Stimulated activated CD8-positive, alpha-beta memory T cell treated with anti-CD3 and anti-CD28 coated beads, Interleukin-12 subunit alpha, Interleukin-12 subunit beta, amount 100 ng/mL, for 24 hours (primary cell): Measurements from ENCODE around the gene MACC1.

Experiments
- DNase-seq: peaks from one replicate; pipeline ENCODE4 v3.0.0-alpha.2; 2020; ENCODE audit errors: extremely low read depth

Gene MACC1, protein sequence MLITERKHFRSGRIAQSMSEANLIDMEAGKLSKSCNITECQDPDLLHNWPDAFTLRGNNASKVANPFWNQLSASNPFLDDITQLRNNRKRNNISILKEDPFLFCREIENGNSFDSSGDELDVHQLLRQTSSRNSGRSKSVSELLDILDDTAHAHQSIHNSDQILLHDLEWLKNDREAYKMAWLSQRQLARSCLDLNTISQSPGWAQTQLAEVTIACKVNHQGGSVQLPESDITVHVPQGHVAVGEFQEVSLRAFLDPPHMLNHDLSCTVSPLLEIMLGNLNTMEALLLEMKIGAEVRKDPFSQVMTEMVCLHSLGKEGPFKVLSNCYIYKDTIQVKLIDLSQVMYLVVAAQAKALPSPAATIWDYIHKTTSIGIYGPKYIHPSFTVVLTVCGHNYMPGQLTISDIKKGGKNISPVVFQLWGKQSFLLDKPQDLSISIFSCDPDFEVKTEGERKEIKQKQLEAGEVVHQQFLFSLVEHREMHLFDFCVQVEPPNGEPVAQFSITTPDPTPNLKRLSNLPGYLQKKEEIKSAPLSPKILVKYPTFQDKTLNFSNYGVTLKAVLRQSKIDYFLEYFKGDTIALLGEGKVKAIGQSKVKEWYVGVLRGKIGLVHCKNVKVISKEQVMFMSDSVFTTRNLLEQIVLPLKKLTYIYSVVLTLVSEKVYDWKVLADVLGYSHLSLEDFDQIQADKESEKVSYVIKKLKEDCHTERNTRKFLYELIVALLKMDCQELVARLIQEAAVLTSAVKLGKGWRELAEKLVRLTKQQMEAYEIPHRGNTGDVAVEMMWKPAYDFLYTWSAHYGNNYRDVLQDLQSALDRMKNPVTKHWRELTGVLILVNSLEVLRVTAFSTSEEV

DNA sequence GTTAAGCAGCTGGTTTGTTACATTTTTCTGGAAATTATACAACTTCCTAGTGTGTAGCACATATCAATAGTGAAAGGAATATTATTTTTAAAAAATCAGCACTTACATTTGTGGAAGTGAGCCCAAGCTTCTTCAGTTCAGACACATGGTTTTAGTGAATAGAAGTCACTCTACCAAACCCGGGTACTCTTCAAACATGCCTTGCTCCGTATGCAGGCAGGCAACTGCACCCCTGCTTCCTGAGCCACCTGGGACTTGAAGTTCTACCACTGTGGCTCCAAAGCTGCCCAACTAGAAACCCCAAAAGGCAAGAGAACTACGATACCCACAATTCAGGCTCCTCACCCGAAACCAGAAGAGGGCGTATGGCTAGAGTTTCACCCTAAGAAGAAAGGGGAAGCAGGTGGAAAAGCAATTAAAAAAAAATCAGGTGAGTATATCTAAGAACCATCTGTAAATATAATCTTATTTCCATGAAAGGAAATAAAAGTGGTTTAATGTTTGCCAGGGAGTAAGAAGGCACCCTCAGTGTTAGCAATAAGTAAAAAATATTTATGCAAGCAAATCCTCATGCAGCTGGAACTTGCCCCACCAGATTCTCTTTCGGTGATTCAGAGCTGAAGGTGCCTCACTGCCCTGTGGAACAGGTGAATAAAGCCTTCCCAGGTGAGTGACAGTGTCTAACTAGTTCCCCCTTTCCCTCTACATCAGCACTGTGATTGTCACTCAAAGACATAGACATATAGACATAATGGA is at the start of gene MACC1:
Gene MACC1, minus strand, starts transcription at position 192 of the 756 bp plus-strand sequence. CDS start 55,522 bp downstream, outside the sequence.
- no peak for DNase-seq

DNA sequence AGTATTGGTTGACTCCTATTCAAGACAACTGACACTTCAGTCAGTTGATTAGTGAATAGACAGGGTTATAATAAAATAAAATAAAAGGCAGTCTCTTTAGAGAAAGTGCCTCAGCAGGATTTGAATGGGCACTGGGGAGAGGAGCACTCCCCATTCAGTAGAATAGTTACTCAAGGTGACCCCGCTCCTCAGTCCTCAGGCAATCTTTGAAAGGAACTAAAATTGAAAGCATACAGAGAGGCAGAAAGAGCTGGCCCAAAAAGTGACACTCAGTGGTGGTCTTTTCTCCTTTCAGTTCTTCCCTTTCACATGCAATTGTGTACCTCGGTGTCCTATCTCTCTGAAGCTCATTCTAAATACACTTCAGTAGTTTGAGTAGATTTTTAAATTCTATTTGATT is 47.4 kb upstream of the MACC1 start:
- DNase-seq: no peak

DNA sequence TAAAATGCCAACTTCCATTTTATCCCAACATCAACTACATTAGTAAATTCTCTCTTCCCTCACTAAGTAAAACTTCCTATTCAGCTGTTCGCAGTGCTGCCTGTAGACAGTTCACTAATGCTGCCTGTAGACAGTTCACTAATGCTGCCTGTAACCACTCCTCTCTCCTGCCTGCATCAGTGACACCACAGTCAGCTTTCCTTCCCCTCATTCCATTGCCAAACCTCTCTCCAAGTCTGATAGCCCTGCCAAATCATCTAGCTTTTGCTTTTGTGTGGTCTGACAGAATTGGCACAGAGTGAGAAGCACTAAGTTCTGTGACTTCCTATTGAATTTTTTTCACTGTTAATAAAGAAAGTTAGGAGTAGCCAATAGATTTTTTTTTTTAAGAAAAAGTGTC is 43.0 kb upstream of the MACC1 start:
- DNase-seq: no peak

DNA sequence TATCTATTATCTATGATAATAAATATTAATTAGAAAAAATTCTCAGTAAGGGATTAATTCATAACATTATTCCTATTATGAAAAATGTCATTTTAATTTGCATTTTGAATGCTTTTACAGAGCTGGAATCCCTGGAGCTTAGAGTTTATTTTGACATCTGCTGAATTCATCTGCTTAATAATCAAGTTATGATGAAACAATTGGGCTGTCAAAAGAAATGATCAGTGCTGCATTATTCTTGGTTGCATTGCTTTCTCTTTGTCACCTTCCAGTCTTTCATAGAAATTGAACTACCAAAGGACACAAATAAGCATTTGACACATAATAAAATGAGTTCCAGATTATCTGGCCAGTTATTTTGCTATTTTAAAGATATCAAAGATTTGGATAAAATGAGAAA is 40.0 kb upstream of the MACC1 start:
- DNase-seq: no peak

DNA sequence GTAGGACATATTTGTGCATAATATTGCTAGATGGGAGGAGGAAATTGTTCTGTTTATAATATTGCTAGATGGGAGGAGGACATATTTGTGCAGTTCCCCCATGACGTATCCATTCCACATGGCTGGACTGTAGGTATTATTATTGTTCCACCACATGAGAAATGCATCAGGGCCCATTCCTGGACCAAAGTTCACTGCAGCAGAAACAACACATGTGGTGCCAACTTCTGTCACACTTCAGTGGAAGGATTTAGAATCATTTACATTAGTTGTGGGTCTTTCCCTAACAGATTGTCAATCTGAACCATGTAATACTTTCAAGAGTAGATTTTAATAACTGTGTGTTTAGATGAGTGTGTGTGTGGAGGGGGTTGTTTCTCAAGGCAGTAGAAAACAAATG is 32.7 kb upstream of the MACC1 start:
- no peak for DNase-seq

DNA sequence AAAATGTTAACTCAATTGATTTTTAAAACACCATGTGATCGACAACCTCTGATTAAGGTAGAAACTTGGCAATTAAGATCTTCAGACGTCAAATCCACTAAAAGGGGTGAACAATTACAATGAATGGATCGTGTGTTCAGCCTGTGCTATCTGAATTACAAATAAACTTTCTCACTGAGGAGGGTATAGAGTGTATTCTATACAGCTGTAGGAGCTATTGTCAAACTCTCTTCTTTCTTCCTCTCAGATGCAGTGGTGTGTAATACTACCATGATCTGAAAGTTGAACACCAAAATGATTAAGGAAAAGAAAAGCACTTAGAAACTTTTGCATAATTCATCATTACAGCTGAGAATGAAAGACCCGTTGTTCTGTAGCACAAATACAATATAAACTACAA is 32.2 kb upstream of the MACC1 start:
- DNase-seq: no peak

DNA sequence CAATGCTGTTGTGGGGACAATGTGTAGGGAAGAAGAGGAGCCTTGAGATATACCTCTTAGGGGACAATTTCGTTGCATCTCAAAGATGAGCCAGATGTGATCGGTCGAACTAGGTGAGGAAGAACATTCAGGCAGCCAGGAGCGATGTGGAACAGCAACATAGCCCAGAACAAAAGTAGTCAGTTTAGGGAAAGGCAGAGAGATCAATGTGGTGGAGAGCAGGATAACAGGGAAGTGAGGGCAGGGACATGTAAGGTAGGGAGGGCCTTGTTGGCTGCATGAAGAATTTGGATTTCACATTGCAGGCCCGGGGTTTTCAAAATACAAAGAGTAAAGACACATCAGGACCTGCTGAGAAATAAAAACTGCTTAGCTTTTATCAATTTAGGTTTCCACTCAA is 29.1 kb upstream of the MACC1 start:
- DNase-seq: no peak

DNA sequence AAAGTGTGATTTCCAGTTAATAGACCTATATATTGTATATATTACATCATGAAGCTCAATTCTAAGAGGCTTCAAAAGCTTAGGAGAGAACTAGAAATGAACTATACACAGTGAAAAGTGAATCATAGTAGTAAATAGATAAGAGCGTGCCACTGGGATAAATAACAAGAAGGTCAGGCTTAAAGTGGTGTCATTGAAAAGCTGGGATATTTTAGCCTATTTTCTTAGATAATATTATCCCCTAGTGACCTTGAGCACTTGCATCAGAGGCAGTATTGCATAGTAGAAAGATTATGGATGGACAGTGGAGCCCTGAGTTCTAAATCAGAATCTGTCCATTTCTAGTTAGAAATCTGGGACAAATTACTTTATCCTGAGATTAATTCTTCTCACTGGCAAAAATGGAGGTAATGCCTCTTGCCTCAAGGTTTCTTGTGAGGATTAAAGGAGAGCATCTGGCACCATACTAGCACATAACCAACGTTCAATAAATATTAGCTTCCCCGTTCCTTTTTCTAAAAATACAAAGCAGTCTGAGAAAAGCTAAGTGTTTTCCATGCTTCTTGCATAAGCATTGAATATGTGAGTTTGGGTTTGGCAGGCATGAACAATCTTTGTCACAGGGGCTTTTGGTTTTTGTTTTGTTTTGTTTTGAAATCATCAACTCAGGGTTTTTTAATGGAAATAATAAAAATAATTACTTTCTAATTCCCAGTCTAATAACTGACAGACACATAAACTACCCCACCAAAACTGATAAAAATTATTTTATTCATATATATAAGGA is 27.3 kb upstream of the MACC1 start:
- no peak for DNase-seq

DNA sequence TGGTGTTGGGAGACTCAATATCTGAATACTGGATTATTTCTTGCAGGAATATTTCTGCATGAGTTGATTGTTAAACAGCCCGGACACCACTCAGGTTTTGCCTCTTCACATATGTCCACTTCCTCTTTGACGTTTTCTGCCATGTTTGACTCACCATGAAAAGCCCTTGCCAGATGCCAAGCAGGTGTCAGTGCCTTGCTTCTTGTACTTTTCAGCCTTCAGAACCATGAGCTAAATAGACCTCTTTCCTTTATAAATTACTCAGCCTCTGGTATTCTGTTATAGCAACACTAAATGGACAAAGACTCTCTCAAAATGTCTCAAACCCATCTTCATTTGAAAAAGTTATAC is 24.7 kb upstream of the MACC1 start:
- no peak for DNase-seq

DNA sequence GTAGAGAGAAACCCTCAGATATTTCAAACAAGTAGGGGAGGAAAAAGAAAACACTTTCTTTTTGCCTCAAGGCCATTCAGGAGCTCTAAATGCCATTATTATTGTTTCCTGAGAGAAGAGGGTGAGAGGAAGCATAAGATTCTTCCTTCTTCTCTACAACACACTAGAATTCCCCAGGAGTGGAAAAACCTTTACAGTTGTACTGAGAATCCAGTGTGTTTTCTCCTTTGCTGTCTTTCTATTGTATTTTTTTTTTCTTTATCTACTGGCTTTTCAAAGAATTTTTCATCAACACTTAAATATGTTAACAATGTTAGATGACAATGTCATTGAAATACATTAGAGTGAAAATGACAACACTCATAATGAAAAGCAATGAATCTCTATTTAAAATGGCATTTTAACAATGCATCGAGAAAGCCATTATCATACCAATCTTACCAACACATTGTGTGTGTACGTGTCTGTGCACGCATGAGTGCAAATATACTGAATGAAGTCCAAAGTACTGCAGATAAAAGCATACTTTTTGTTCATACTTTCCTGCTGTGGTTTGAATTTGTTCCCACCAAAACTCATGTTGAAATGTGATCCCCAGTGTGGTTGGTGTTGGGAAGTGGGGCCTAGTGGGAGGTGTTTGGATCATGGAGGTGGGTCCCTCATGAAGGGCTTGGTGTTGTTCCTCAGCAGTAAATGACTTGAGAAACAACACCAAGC is 24.2 kb upstream of the MACC1 start:
- DNase-seq: no peak

DNA sequence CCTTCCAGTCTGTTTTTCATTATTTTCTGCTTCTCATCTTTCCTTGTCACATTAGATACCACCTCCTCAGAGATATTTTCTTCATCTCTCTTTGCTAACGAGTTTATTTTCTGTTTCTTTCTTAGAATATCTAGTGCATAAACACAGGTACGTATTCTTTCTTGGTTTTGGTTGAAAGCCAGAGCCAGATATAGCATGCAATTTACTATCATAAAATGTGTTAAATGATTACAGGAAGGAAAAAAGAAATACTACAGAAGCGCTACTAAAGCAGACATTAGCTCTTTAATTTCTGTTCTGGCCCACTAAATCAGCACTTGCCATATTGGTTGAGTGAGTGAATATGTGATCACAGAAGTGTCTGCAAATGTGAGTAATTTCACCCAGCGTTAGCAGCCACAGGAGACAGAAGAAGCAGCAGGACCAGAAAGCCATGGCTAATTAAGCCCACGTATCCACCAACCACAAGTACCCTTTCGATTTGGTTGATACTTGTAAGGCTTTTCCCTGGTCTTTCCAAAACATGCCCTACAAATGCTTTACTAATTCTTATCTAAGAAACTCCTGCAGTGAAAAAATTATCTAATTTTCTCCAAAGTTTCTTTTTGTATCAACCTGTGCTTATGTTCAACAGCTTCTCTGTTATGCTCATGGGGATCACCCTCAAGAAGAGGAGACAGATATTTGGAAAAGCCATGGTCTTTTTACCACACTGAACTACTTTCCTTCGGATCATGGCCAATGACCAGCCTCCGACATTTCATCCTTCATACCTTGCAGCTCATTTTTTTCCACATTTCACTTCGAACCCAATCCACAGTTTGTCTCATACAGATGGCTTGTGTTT is 23.1 kb upstream of the MACC1 start:
- DNase-seq: no peak

DNA sequence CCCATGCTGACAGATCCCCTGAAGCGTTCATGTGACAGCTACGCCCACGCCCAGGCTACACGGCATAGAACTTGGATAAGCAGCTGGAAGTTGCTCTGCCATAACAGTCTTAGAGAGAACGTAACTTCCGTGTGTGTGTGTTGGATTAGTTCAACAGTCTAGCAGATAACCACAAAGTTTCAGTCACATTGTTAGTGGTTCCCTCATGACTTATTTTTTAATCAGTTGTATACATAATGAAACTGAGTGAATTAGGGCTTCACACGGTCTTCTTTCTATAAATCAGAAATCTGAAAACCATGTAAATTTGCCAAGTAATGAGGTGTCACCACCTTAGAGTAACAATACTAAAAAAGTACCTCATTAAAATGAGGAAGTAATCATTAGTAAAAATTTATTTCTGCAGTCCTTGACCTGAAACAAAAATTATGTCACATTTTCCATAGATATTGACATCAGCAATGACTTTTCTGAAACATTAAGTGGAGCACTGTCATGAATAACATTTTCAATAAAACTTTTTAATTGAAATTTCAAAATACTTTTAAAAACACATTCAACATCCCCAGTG is 21.7 kb upstream of the MACC1 start:
- DNase-seq: no peak

DNA sequence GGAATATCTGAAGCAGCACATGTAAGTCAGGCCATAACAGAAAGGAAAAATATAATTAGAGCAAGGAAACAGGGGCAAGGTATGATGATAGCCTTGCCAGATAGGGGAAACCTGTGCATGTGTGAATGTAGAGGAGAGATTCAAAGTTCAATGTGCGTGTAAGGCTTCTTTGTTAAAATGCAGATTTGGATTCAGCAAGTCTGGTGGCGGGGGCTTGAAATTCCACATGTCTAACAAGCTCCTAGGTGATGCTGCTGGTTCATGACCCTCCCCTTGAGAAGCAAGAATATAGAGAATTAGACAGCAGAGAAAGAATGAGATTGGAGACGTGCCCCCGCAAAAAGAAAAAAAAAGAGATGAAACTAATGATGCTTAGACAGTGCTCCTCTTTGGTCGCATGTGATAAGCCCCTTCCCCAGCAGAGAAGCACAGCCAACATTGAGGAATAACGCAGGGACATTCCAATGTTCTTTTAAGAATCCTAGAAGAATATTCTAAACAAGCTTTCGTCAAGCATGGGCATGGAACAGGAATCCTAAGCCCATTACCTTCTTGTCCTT is 21.1 kb upstream of the MACC1 start:
- DNase-seq: no peak

DNA sequence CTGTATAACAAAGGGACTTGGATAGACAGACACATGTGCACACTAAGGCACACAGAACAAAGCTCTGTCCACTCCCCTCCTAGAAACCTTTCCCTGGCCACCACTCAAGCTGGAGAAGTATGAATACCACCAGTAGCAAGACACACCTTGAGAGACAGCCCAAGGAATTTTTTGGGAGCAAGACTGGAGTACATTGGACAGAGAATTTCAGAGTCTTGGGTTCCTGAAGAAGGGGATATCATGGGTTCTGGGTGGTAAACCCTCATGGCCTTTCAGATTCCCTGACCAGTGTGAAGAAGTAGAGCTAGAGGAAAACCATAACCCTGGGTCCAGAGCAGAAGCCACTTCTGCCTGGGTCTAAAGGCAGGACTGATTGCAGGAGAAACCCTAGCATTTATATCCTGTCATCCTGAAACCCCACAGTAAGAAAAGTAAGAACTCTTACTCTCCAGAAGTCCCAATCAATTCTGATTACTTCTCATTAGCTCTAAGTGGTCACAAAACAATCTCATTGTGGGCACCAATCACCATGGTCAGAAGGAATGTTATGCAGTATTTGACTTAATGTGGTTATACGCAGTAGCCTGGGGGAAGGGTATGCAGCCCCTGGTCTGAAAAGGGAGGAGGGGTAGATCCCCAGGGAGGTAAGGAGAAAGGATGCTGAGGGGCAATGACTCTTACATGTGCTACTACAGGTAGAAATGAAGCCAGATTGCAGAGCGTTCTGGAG is 20.4 kb upstream of the MACC1 start:
- no peak for DNase-seq

DNA sequence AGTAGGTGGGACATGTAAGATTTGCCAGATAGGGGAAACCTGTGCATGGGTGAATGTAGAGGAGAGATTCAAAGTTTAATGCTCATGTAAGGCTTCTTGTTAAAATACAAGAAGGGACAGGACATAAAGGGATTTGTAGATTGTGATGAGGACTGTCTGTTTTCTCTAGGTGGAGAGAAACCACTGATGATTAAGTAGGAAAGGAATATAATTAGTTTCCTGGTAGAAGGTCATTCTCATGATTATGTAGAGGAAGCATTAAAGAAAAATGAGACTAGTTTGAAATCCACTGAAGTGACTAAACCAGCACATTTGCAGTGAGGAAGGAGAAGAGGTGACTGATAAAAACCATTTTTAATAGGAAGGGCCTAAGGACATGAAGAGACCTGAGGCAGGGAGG is 19.6 kb upstream of the MACC1 start:
- no peak for DNase-seq

DNA sequence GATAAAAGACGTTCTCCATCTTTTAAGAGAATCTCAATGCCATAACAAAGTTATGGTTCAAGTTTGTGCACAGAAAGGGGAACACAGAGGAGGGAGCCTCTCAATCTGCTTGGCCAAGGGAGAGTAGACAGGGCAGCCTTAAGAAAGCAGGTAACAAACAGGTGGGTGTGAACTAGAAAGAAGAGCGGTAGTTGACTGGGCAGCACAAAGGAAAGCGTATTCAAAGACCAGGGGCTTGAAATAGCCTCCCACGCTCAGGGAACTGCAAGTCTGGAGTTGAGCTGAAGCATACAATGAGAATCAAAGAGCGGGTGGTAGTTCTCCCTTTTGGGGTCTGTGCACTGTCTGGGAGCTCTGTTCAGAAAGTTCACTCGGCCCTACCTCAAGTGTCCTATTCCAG is 18.9 kb upstream of the MACC1 start:
- DNase-seq: no peak

DNA sequence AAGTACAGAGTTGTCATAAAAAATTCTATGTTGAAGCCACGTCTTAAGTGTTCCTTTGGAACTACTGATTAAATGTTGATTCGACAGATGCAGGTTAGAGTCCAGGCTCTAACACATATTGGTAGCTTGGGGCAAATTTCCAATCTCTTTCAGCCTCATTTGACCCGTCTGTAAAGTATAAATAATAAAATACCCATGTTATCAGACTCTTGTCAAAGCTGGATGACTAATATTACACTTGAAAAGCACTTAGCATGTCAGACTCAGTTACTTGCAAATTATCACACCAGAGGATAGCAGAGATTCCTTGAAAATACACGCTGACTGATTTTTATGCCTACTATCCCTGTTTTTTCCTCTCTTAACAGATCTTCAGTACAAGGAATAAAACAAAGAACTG is 18.1 kb upstream of the MACC1 start:
- no peak for DNase-seq

DNA sequence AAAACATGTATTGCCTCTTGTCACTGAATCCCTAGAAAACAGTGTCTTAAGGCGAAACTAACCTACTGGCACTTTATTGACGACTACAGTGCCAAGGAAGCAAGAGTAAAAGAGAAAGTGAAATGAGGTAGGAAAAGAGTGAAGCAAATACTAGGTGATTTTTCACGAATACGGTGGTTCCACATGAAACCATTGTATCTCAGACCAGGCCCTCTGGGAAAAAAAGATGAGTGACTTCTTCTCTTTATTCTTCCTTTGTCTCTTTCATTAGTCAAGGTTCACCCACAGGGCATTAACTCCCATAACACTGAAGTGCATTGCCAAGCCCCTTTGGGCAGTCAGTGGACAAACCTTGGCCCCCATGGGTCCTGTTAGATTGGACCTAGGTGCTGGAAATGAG is 16.2 kb upstream of the MACC1 start:
- DNase-seq: no peak

DNA sequence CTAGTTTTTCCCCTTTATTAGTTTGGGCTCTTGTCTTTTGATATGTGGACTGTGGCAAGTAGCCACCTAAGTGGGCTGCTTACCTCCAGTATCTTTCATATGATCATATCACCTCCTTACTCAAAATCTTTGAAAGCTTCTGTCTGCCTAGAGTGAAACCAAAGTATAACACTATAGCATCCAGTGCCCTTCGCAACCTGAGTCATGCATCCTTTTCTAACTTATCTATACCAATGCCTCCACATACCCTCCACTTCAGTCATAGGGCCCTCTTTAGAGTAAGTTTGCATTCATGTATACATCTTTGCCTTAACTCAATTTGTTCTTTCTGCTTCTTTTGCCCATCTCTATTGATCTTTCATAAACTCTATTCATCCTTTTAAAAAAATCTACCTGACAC is 15.7 kb upstream of the MACC1 start:
- DNase-seq: no peak
